Measurements from ENCODE around the gene MSL2. TPM values are rescaled to one million over a fixed set of nuclear protein-coding genes. Genes with fewer than 3 reads are reported as not detected.
"Not testable (repeated sequence)": the region's sequence is repeated elsewhere in the genome, so short reads cannot be mapped to it uniquely, and the experiment has no call there.

Gene MSL2
- total and polyA plus RNA-seq, 4 donors = 23.8 to 31.5 (median 27.4) TPM

- no peaks in the 10 kb centered on the region for H3K4me1 ChIP-seq (ENCODE audit: control insufficient read depth, insufficient read depth, low read length)
- H3K27ac ChIP-seq (ENCODE audit: low read depth, low read length) = no peak overlapping the region
- H3K27me3 ChIP-seq (ENCODE audit: control insufficient read depth, insufficient read depth, low read length) = no peaks in the 10 kb centered on the region
- 63% methylated on average over 5 of the region's 7 CpGs for WGBS (ENCODE audit: insufficient coverage)
- DNase-seq (ENCODE audit: low read depth in 4 of 6, low spot score in 6 of 6) = peak in 1 of 6 donors; percentile 51
- no peak overlapping the region for H3K4me3 ChIP-seq (ENCODE audit: low read depth, low read length)
- H3K9me3 ChIP-seq (ENCODE audit: control insufficient read depth, insufficient read depth, low read length) = no peaks in the 10 kb centered on the region
- H3K36me3 ChIP-seq (ENCODE audit: control insufficient read depth, insufficient read depth, low read length) = peaks cover 3% of the 10 kb centered on the region
Measured at GRCh38 chr3:136135039-136135802, 60.9 kb downstream of the MSL2 start.

GRCh38 chr3:136134091-136134490 lies 62.0 kb downstream of the MSL2 start:
- Histone ChIP-seq H3K9me3 (ENCODE audit: control insufficient read depth, insufficient read depth, low read length) (no peaks in the 10 kb centered on the region), H3K36me3 (ENCODE audit: control insufficient read depth, insufficient read depth, low read length) (no peaks in the 10 kb centered on the region), H3K27me3 (ENCODE audit: control insufficient read depth, insufficient read depth, low read length) (no peaks in the 10 kb centered on the region), H3K4me3 (ENCODE audit: low read depth, low read length) (no peak overlapping the region), H3K27ac (ENCODE audit: low read depth, low read length) (no peak overlapping the region), H3K4me1 (ENCODE audit: control insufficient read depth, insufficient read depth, low read length) (no peaks in the 10 kb centered on the region)
- WGBS (ENCODE audit: insufficient coverage) = no CpG with 5 or more reads among the region's 1 CpG
- DNase-seq (ENCODE audit: low read depth in 4 of 6, low spot score in 6 of 6) = no peak

GRCh38 chr3:136131647-136132046 lies 64.5 kb downstream of the MSL2 start:
- not testable (repeated sequence) for H3K4me3 ChIP-seq (ENCODE audit: low read depth, low read length); DNase-seq (ENCODE audit: low read depth in 4 of 6, low spot score in 6 of 6); H3K36me3 ChIP-seq (ENCODE audit: control insufficient read depth, insufficient read depth, low read length); H3K27ac ChIP-seq (ENCODE audit: low read depth, low read length); H3K4me1 ChIP-seq (ENCODE audit: control insufficient read depth, insufficient read depth, low read length); H3K27me3 ChIP-seq (ENCODE audit: control insufficient read depth, insufficient read depth, low read length); H3K9me3 ChIP-seq (ENCODE audit: control insufficient read depth, insufficient read depth, low read length)
- WGBS (ENCODE audit: insufficient coverage) = no CpG with 5 or more reads among the region's 3 CpGs

DNA sequence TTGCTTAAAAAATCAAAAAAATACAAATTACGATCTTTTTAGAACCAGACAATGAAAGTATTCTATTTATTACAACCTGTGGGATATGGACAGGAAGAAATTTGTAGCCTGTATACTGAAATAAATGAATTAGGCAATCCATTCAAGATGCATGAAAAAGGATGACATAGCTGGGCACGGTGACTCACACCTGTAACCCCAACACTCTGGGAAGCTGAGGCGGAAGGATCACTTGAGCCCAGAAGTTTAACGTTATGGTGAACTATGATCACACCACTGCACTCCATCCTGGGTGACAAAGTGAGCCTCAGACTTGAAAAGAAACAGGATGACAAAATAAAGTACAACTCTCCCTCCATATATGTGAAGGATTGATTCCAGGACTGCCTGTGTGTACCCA lies 74.1 kb downstream of the MSL2 start:
- Histone ChIP-seq H3K27me3 (ENCODE audit: control insufficient read depth, insufficient read depth, low read length) (no peaks in the 10 kb centered on the region), H3K27ac (ENCODE audit: low read depth, low read length) (no peak overlapping the region), H3K4me3 (ENCODE audit: low read depth, low read length) (no peak overlapping the region), H3K36me3 (ENCODE audit: control insufficient read depth, insufficient read depth, low read length) (no peaks in the 10 kb centered on the region), H3K9me3 (ENCODE audit: control insufficient read depth, insufficient read depth, low read length) (no peaks in the 10 kb centered on the region), H3K4me1 (ENCODE audit: control insufficient read depth, insufficient read depth, low read length) (no peaks in the 10 kb centered on the region)
- WGBS (ENCODE audit: insufficient coverage) = no CpG with 5 or more reads among the region's 4 CpGs
- no peak for DNase-seq (ENCODE audit: low read depth in 4 of 6, low spot score in 6 of 6)

- DNase-seq (ENCODE audit: low read depth in 4 of 6, low spot score in 6 of 6) = peak in 2 of 6 donors; percentile 13 to 27
- Histone ChIP-seq H3K27me3 (ENCODE audit: control insufficient read depth, insufficient read depth, low read length) (no peaks in the 10 kb centered on the region), H3K27ac (ENCODE audit: low read depth, low read length) (no peak overlapping the region), H3K4me3 (ENCODE audit: low read depth, low read length) (no peak overlapping the region), H3K9me3 (ENCODE audit: control insufficient read depth, insufficient read depth, low read length) (no peaks in the 10 kb centered on the region), H3K36me3 (ENCODE audit: control insufficient read depth, insufficient read depth, low read length) (no peaks in the 10 kb centered on the region), H3K4me1 (ENCODE audit: control insufficient read depth, insufficient read depth, low read length) (no peaks in the 10 kb centered on the region)
- WGBS (ENCODE audit: insufficient coverage) = 97% methylated on average over 5 of the region's 8 CpGs
Measured at GRCh38 chr3:136120373-136121348, 75.5 kb downstream of the MSL2 start.

DNA sequence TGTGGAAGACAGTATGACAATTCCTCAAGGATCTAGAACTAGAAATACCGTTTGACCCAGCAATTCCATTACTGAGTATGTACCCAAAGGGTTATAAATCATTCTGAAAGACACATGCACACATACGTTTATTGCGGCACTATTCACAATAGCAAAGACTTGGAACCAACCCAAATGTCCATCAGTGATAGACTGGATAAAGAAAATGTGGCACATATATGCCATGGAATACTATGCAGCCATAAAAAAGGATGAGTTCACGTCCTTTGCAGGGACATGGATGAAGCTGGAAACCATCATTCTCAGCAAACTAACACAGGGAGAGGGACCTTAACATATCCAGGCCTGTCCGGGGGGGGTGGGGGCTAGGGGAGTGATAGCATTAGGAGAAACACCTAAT lies 76.4 kb downstream of the MSL2 start:
- not testable (repeated sequence) for H3K36me3 ChIP-seq (ENCODE audit: control insufficient read depth, insufficient read depth, low read length); H3K27me3 ChIP-seq (ENCODE audit: control insufficient read depth, insufficient read depth, low read length); DNase-seq (ENCODE audit: low read depth in 4 of 6, low spot score in 6 of 6); H3K4me1 ChIP-seq (ENCODE audit: control insufficient read depth, insufficient read depth, low read length); H3K4me3 ChIP-seq (ENCODE audit: low read depth, low read length); H3K27ac ChIP-seq (ENCODE audit: low read depth, low read length); H3K9me3 ChIP-seq (ENCODE audit: control insufficient read depth, insufficient read depth, low read length)
- whole genome bisulfite sequencing (ENCODE audit: insufficient coverage) = no CpG with 5 or more reads among the region's 5 CpGs

- DNase-seq (ENCODE audit: low read depth in 4 of 6, low spot score in 6 of 6); H3K4me3 ChIP-seq (ENCODE audit: low read depth, low read length); H3K27ac ChIP-seq (ENCODE audit: low read depth, low read length); H3K4me1 ChIP-seq (ENCODE audit: control insufficient read depth, insufficient read depth, low read length); H3K36me3 ChIP-seq (ENCODE audit: control insufficient read depth, insufficient read depth, low read length); H3K9me3 ChIP-seq (ENCODE audit: control insufficient read depth, insufficient read depth, low read length); H3K27me3 ChIP-seq (ENCODE audit: control insufficient read depth, insufficient read depth, low read length): not testable (repeated sequence)
- WGBS (ENCODE audit: insufficient coverage) = no CpG with 5 or more reads among the region's 1 CpG
Measured at GRCh38 chr3:136119332-136119731, 76.8 kb downstream of the MSL2 start.

- Histone ChIP-seq H3K4me3 (ENCODE audit: low read depth, low read length) (no peak overlapping the region), H3K4me1 (ENCODE audit: control insufficient read depth, insufficient read depth, low read length) (no peaks in the 10 kb centered on the region), H3K27me3 (ENCODE audit: control insufficient read depth, insufficient read depth, low read length) (no peaks in the 10 kb centered on the region), H3K36me3 (ENCODE audit: control insufficient read depth, insufficient read depth, low read length) (peaks cover 5% of the 10 kb centered on the region), H3K9me3 (ENCODE audit: control insufficient read depth, insufficient read depth, low read length) (no peaks in the 10 kb centered on the region), H3K27ac (ENCODE audit: low read depth, low read length) (no peak overlapping the region)
- WGBS (ENCODE audit: insufficient coverage) = 100% methylated on average over 2 of the region's 2 CpGs
- no peak for DNase-seq (ENCODE audit: low read depth in 4 of 6, low spot score in 6 of 6)
Measured at GRCh38 chr3:136114421-136114820, 81.7 kb downstream of the MSL2 start.

- DNase-seq (ENCODE audit: low read depth in 4 of 6, low spot score in 6 of 6) = peak in 1 of 6 donors; percentile 7
- H3K4me1 ChIP-seq (ENCODE audit: control insufficient read depth, insufficient read depth, low read length) = no peaks in the 10 kb centered on the region
- H3K27me3 ChIP-seq (ENCODE audit: control insufficient read depth, insufficient read depth, low read length) = no peaks in the 10 kb centered on the region
- peaks cover 8% of the 10 kb centered on the region for H3K36me3 ChIP-seq (ENCODE audit: control insufficient read depth, insufficient read depth, low read length)
- H3K27ac ChIP-seq (ENCODE audit: low read depth, low read length) = no peak overlapping the region
- WGBS (ENCODE audit: insufficient coverage) = no CpG with 5 or more reads among the region's 2 CpGs
- H3K4me3 ChIP-seq (ENCODE audit: low read depth, low read length) = no peak overlapping the region
- H3K9me3 ChIP-seq (ENCODE audit: control insufficient read depth, insufficient read depth, low read length) = no peaks in the 10 kb centered on the region
Measured at GRCh38 chr3:136110481-136110880, 85.7 kb downstream of the MSL2 start.

All from spinal cord (tissue), 10 donors.